Activated CD8-positive, alpha-beta T cell treated with anti-CD3 and anti-CD28 coated beads for 36 hours (primary cell): ENCODE data around the gene FAM8A1. TPM values are rescaled to one million over a fixed set of nuclear protein-coding genes. Genes with fewer than 3 reads are reported as not detected.
A peak's percentile ranks its signal among the peaks of the same experiment; 100 is the strongest.

ENCODE experiments used
- ATAC-seq: fragments of 200-7000 bp; cut with Tn5 transposase; one replicate; pipeline ENCODE4 v1.10.0; 2021; ENCODE audit warnings: mild to moderate bottlenecking, moderate library complexity
- CTCF ChIA-PET: fragments of 350-600 bp; sonication (Branson Sonifier 250); formaldehyde crosslinking; loops from one replicate; lab custom pipeline; 2021; ENCODE audit warnings: antibody characterized with exemption; lab: Charles Lee
- POLR2A ChIA-PET: fragments of 350-600 bp; sonication (Branson Sonifier 250); formaldehyde crosslinking; loops from one replicate; lab custom pipeline; 2021; ENCODE audit warnings: antibody characterized with exemption; lab: Charles Lee
- DNase-seq: peaks from one replicate; pipeline ENCODE4 v3.0.0-alpha.2; 2020
- H3K27ac Mint-ChIP-seq: one replicate; pipeline ENCODE4 v1.8.0; 2021; ENCODE audit warnings: mild to moderate bottlenecking, mixed read lengths
- H3K27me3 Mint-ChIP-seq: one replicate; pipeline ENCODE4 v1.8.0; 2021; ENCODE audit warnings: mixed read lengths
- H3K36me3 Mint-ChIP-seq: one replicate; pipeline ENCODE4 v1.8.0; 2021; ENCODE audit warnings: low read depth, mixed read lengths
- H3K4me1 Mint-ChIP-seq: one replicate; pipeline ENCODE4 v1.8.0; 2021; ENCODE audit warnings: low read depth, mixed read lengths
- H3K4me3 Mint-ChIP-seq: one replicate; pipeline ENCODE4 v1.8.0; 2021; ENCODE audit warnings: mild to moderate bottlenecking, moderate library complexity, mixed read lengths
- H3K9me3 Mint-ChIP-seq: one replicate; pipeline ENCODE4 v1.8.0; 2021; ENCODE audit warnings: mixed read lengths
- intact Hi-C: fragments of 100-400 bp; cut with micrococcal nuclease; formaldehyde crosslinking; loops from one replicate; pipeline ENCODE4 v1.10.0; 2022
- total RNA-seq, 2 experiments: library from RNA; stranded (reverse); gene quantifications; one replicate each; pipeline ENCODE4 v1.2.3, GENCODE V29; 2021
- TF ChIP-seq, protein P1 (sequence below): fragments of 200-600 bp; IDR thresholded peaks from one replicate; pipeline ENCODE4 v1.8.0; 2022; ENCODE audit warnings: antibody characterized with exemption, mild to moderate bottlenecking

The FAM8A1 gene
- total RNA-seq, 2 experiments from 2014 or later, result 3.2 to 3.8 TPM

DNA sequence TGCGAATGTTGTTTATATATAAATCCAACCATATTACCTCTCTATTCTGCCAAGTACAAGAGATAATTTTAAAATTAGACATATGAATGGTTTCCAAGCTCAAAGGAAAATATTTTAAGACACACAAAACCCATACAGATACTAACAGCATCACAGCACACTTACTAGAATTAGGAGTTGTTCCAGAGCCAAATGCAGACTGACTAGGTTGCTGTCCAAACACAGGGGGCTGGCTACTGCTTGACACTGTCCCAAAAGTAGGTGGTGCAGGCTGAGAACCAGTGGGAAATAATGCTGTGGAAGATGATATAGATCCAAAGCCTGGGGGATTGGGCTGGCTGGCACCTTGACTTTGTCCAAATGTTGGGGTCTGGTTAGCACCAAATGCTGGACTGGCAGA is 24.3 kb downstream of the FAM8A1 start:
- ChIA-PET POLR2A (no interaction called here), CTCF (no interaction called here)
- intact Hi-C loops, result no loop called here
- peaks cover 35% of the 10 kb centered on the region for H3K4me1 Mint-ChIP-seq
- H3K36me3 Mint-ChIP-seq, result peaks cover 69% of the 10 kb centered on the region
- ATAC-seq, result no peak
- H3K27me3 Mint-ChIP-seq, result no peaks in the 10 kb centered on the region
- no peak for DNase-seq
- no peaks in the 10 kb centered on the region for H3K9me3 Mint-ChIP-seq
- no peak overlapping the region for H3K4me3 Mint-ChIP-seq
- TF ChIP-seq, protein P1, sequence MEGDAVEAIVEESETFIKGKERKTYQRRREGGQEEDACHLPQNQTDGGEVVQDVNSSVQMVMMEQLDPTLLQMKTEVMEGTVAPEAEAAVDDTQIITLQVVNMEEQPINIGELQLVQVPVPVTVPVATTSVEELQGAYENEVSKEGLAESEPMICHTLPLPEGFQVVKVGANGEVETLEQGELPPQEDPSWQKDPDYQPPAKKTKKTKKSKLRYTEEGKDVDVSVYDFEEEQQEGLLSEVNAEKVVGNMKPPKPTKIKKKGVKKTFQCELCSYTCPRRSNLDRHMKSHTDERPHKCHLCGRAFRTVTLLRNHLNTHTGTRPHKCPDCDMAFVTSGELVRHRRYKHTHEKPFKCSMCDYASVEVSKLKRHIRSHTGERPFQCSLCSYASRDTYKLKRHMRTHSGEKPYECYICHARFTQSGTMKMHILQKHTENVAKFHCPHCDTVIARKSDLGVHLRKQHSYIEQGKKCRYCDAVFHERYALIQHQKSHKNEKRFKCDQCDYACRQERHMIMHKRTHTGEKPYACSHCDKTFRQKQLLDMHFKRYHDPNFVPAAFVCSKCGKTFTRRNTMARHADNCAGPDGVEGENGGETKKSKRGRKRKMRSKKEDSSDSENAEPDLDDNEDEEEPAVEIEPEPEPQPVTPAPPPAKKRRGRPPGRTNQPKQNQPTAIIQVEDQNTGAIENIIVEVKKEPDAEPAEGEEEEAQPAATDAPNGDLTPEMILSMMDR, result no peak
- no peak overlapping the region for H3K27ac Mint-ChIP-seq

DNA sequence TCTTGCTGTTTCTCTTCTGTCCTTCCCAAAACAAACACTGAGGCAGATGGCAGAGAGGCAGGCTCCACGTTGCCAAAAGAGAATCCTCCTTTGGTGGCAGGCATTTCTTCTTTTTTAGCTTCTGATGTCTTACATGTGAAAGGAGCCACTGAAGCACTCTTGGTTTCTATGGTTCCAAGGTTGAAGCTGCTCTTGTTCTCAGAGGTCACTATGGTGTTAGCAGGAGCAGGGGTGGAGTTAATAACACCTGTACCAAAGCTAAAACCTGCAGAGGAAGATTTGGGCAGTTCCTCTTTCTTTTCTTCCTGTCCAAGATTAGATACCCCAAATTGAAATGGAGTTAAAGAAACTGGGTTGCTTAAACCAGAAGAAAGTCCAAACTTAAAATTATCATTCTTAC is 28.8 kb downstream of the FAM8A1 start:
- Mint-ChIP-seq H3K4me1 (peaks cover 43% of the 10 kb centered on the region), H3K27ac (no peak overlapping the region), H3K27me3 (no peaks in the 10 kb centered on the region), H3K36me3 (peaks cover 74% of the 10 kb centered on the region), H3K9me3 (no peaks in the 10 kb centered on the region), H3K4me3 (no peak overlapping the region)
- TF ChIP-seq, protein P1, result no peak
- intact Hi-C loops, result no loop called here
- DNase-seq, result no peak
- POLR2A ChIA-PET, result interaction anchor here (0.8 to 1.7 kb wide), 3 partner anchors 10 to 44 kb away, joined by 3 to 5 read pairs (median 4); no protein-coding TSS in a partner anchor
- CTCF ChIA-PET, result interaction anchor here (1.2 to 1.7 kb wide), 2 partner anchors 46 to 175 kb away, joined by 3 to 6 read pairs; no protein-coding TSS in a partner anchor
- no peak for ATAC-seq

DNA sequence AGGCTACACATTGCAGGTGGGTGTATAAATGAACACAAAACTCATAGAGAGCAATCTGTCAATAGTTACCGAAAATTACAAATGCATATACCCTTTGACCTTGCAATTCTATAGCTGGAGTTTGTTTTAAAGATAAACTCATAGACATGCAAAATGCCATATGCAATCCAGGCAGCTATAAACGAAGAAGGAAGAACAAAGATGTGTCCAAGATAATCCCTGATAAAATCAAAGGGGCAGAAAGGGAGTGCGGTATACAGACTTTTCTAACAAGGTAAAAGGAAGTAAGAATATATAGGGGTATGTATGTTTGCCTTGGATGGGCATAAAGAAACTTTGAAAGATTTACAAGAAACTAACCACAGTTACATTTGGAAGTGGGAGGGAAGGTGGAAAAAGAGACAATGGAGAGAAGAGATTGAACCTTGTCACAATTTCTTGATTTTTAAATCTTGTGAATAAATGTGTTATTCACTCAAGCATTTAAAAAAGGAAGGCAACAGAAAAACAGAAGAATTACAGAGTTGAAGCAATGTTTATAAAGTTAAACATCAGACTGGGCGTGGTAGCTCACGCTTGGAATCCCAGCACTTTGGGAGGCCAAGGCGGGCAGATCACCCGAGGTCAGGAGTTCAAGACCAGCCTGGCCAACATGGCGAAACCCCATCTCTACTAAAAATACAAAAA is 29.9 kb downstream of the FAM8A1 start:
- Mint-ChIP-seq H3K9me3 (no peaks in the 10 kb centered on the region), H3K4me1 (peaks cover 45% of the 10 kb centered on the region), H3K27me3 (no peaks in the 10 kb centered on the region), H3K27ac (no peak overlapping the region), H3K36me3 (peaks cover 72% of the 10 kb centered on the region), H3K4me3 (no peak overlapping the region)
- POLR2A ChIA-PET, result interaction anchor here (1.1 kb wide), 1 partner anchor 9 kb away, joined by 4 read pairs; no protein-coding TSS in a partner anchor
- CTCF ChIA-PET, result interaction anchor here (1.2 kb wide), 1 partner anchor 35 kb away, joined by 3 read pairs; no protein-coding TSS in a partner anchor
- intact Hi-C loops, result no loop called here
- ATAC-seq (no peak), DNase-seq (no peak)
- TF ChIP-seq, protein P1, result no peak

DNA sequence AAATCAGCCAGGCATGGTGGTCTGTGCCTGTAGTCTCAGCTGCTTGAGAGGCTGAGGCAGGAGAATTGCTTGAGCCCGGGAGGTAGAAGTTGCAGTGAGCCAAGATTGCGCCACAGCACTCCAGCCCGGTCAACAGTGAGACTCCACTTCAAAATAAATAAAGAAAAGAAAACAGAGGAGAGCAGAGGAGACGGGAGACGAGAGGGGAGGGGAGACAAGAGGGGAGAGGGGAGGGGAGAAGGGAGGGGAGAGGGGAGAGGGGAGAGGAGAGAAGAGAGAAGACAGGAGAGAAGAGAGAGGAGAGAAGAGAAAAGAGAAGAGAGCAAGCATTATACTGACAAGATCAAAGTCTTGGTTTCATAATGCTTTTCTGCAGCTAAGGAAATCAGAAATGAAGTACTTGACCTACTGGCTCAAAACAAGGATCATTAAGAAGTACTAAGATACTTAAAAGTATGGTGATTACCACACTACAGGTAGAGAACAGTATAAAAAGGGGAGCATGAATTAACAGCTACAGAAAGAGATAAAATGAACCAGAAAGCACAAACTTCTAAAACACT is 30.5 kb downstream of the FAM8A1 start:
- POLR2A ChIA-PET, result no interaction called here

More for the DNA sequence above, 30.5 kb downstream of the FAM8A1 start:
- intact Hi-C loops, result no loop called here
- no peak overlapping the region for H3K4me3 Mint-ChIP-seq
- TF ChIP-seq, protein P1, result no peak
- no peaks in the 10 kb centered on the region for H3K9me3 Mint-ChIP-seq
- peaks cover 47% of the 10 kb centered on the region for H3K4me1 Mint-ChIP-seq
- H3K27ac Mint-ChIP-seq, result peak overlapping the region; percentile 22
- DNase-seq (no peak), ATAC-seq (no peak)
- no peaks in the 10 kb centered on the region for H3K27me3 Mint-ChIP-seq
- peaks cover 74% of the 10 kb centered on the region for H3K36me3 Mint-ChIP-seq
- CTCF ChIA-PET, result interaction anchor here (0.8 to 1.2 kb wide), 2 partner anchors 35 to 157 kb away, joined by 3 read pairs; no protein-coding TSS in a partner anchor
